GM12892 (cell line): ENCODE data around the gene FILIP1.

ENCODE experiments used
- POLR2A ChIP-seq: IDR thresholded peaks from 2 replicates; pipeline ENCODE4 v1.6.1; 2011; ENCODE audit warnings: low read depth, low read length, control low read depth
- POLR2AphosphoS5 ChIP-seq: IDR thresholded peaks from 2 replicates; pipeline ENCODE4 v1.6.1; 2011; ENCODE audit warnings: low read depth, low read length, control low read depth

DNA sequence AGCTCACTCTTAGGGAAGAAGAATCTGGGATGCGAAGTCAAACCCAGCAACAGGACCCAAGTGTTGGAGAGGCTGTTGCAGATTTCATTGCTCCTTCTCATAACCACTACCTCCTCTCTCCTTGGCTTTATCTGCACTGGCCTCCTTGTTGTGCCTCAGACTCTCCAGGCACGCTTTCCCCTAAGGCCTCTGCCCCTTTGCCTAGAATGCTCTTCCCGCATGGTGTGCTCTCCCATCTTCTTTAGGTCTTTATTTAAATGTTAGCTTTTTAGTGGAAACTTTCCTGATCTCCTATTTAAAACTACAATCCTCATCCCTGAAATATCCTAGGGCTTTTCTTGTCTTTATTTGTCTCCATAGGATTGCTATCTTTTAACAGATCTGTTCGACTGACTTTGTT is 114.1 kb downstream of the FILIP1 start:
- TF ChIP-seq POLR2AphosphoS5 (no peak), POLR2A (no peak)
